ENCODE data around the gene OR6Y1. TPM values are rescaled to one million over a fixed set of nuclear protein-coding genes. Genes with fewer than 3 reads are reported as not detected.

The OR6Y1 gene
- total RNA-seq, 1 experiment from 2014 or later = not detected

DNA sequence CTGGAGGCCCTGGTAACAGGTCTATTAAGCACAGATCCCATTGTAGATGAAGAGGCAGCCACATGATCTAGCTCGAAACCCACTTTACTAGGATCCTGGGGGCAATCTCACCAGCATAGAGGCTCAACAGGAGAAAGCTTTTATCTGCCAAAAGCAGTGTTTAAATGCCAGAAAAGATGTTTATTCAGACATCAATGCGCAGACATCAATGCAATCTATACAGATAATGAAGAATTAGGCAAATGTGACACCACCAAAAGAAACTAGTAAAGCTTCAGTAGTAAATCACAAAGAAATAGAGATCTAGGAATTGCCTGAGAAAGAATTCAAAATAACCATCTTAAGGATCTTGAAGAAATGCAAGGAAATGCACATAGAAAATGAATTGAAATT is 32.5 kb downstream of the OR6Y1 start:
- Mint-ChIP-seq H3K4me3 (no peak overlapping the region), H3K4me1 (peaks cover 26% of the 10 kb centered on the region), H3K36me3 (peaks cover 14% of the 10 kb centered on the region), H3K27me3 (ENCODE audit: low read depth) (peaks cover 2% of the 10 kb centered on the region), H3K9me3 (peaks cover 19% of the 10 kb centered on the region), H3K27ac (peak overlapping the region; percentile 3)
- ChIA-PET POLR2A (no interaction called here), CTCF (no interaction called here)
- no peak for DNase-seq (ENCODE audit: low spot score)
- peak; percentile 36 for ATAC-seq
- TF ChIP-seq FOXJ3 (CRISPR knock-in tag; IDR thresholded peaks at IDR 0.05; ENCODE audit: borderline replicate concordance) = no peak
- TF ChIP-seq TEAD1 (CRISPR knock-in tag; IDR thresholded peaks at IDR 0.05) = no peak
- TF ChIP-seq ZNF263 (CRISPR knock-in tag; IDR thresholded peaks at IDR 0.05; ENCODE audit: low read depth) = no peak
- no peak for TF ChIP-seq NR2C2 (CRISPR knock-in tag; IDR thresholded peaks at IDR 0.05)
- TF ChIP-seq GABPB1 (CRISPR knock-in tag; IDR thresholded peaks at IDR 0.05) = no peak
- no peak for TF ChIP-seq ZNF423 (CRISPR knock-in tag; IDR thresholded peaks at IDR 0.05)
- no peak for TF ChIP-seq HMGXB4 (CRISPR knock-in tag; IDR thresholded peaks at IDR 0.05)

DNA sequence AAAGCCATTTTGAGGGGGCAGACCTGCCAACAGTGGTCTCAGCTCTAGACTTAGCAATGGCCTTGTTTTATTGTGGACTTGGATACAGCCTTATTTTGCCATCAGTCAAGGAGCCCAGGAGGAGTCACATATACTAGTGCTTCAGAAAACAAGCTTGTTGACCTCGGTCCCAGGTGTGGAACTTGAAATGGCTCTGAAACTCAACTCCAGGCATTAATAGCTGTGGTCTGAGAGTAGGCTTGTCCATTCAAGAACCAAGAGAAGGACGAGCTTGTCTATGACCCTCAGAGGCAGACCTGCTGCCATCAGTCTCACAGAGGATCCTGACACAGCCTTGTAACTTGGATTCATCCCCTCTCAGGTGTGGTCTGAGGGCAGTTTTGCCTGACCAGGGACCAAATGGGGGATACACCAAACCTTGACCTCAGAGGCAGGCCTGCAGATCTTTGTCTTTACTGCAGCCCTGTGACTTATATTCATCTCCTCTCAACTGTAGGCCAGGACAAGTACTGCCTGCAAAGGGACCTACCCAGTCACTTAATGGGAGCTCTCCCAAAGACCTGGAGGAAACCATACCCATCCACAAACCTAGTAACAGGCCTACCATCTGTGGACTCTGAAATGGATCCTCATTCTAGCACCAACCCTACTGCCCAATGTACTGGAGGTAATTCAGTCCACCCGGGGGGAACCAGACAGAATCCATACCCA is 33.1 kb downstream of the OR6Y1 start:
- ATAC-seq (peak; percentile 62), DNase-seq (ENCODE audit: low spot score) (no peak)
- Mint-ChIP-seq H3K4me3 (no peak overlapping the region), H3K27ac (peak overlapping the region; percentile 3; the same call in 1 of the 2 replicates), H3K4me1 (peaks cover 21% of the 10 kb centered on the region), H3K9me3 (peaks cover 19% of the 10 kb centered on the region), H3K27me3 (ENCODE audit: low read depth) (peaks cover 2% of the 10 kb centered on the region), H3K36me3 (peaks cover 14% of the 10 kb centered on the region)
- TF ChIP-seq GTF2I (CRISPR knock-in tag; conservative IDR thresholded peaks at IDR 0.05) (no peak), ELF4 (CRISPR knock-in tag; IDR thresholded peaks at IDR 0.05; ENCODE audit: low read depth) (no peak), ZNF138 (CRISPR knock-in tag; conservative IDR thresholded peaks at IDR 0.05) (no peak), TEAD4 (CRISPR knock-in tag; IDR thresholded peaks at IDR 0.05) (no peak), NR3C1 (CRISPR knock-in tag; conservative IDR thresholded peaks at IDR 0.05; ENCODE audit: low read depth) (no peak), E2F5 (CRISPR knock-in tag; IDR thresholded peaks at IDR 0.05) (no peak), FOXK1 (CRISPR knock-in tag; IDR thresholded peaks at IDR 0.05) (no peak), STAT6 (CRISPR knock-in tag; conservative IDR thresholded peaks at IDR 0.05; ENCODE audit: low read depth) (no peak), ZMAT4 (CRISPR knock-in tag; IDR thresholded peaks at IDR 0.05) (no peak), MLX (CRISPR knock-in tag; IDR thresholded peaks at IDR 0.05) (no peak), NFATC4 (CRISPR knock-in tag; IDR thresholded peaks at IDR 0.05) (no peak), ZBTB43 (CRISPR knock-in tag; IDR thresholded peaks at IDR 0.05) (no peak), OVOL2 (CRISPR knock-in tag; IDR thresholded peaks at IDR 0.05; ENCODE audit: borderline replicate concordance) (no peak), MYBL2 (CRISPR knock-in tag; IDR thresholded peaks at IDR 0.05) (no peak), ZNF423 (CRISPR knock-in tag; IDR thresholded peaks at IDR 0.05) (no peak)
- TF ChIP-seq, protein P1, sequence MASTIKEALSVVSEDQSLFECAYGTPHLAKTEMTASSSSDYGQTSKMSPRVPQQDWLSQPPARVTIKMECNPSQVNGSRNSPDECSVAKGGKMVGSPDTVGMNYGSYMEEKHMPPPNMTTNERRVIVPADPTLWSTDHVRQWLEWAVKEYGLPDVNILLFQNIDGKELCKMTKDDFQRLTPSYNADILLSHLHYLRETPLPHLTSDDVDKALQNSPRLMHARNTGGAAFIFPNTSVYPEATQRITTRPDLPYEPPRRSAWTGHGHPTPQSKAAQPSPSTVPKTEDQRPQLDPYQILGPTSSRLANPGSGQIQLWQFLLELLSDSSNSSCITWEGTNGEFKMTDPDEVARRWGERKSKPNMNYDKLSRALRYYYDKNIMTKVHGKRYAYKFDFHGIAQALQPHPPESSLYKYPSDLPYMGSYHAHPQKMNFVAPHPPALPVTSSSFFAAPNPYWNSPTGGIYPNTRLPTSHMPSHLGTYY (CRISPR knock-in tag; IDR thresholded peaks at IDR 0.05) = no peak
- TF ChIP-seq, protein P2, sequence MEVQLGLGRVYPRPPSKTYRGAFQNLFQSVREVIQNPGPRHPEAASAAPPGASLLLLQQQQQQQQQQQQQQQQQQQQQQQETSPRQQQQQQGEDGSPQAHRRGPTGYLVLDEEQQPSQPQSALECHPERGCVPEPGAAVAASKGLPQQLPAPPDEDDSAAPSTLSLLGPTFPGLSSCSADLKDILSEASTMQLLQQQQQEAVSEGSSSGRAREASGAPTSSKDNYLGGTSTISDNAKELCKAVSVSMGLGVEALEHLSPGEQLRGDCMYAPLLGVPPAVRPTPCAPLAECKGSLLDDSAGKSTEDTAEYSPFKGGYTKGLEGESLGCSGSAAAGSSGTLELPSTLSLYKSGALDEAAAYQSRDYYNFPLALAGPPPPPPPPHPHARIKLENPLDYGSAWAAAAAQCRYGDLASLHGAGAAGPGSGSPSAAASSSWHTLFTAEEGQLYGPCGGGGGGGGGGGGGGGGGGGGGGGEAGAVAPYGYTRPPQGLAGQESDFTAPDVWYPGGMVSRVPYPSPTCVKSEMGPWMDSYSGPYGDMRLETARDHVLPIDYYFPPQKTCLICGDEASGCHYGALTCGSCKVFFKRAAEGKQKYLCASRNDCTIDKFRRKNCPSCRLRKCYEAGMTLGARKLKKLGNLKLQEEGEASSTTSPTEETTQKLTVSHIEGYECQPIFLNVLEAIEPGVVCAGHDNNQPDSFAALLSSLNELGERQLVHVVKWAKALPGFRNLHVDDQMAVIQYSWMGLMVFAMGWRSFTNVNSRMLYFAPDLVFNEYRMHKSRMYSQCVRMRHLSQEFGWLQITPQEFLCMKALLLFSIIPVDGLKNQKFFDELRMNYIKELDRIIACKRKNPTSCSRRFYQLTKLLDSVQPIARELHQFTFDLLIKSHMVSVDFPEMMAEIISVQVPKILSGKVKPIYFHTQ (CRISPR knock-in tag; IDR thresholded peaks at IDR 0.05) = no peak
- ChIA-PET POLR2A (no interaction called here), CTCF (no interaction called here)
